LNCaP clone FGC (cell line): Measurements from ENCODE around the gene COQ4.
A peak's percentile ranks its signal among the peaks of the same experiment; 100 is the strongest.
"Not testable (repeated sequence)": the region's sequence is repeated elsewhere in the genome, so short reads cannot be mapped to it uniquely, and the experiment has no call there.

Source experiments
- DNase-seq: peaks from one replicate; pipeline ENCODE4 v3.0.0-alpha.2; 2011; ENCODE audit warnings: low read depth
- H3K4me3 ChIP-seq: 2 replicates; pipeline ENCODE4 v1.5.1; 2011; ENCODE audit warnings: mild to moderate bottlenecking, low read depth, low read length, control low read depth
- CTCF ChIP-seq: IDR thresholded peaks from 2 replicates; pipeline ENCODE4 v1.5.1; 2012; ENCODE audit warnings: mild to moderate bottlenecking; ENCODE audit not compliant: control insufficient read depth, insufficient read depth; ENCODE audit errors: extremely low read depth

Gene COQ4

GRCh38 chr9:128322404-128323211, at the start of gene COQ4, which contains the start of gene TRUB2:
TSS of gene COQ4 (plus strand) at chr9:128322839. CDS start at chr9:128322859, 20 bp downstream.
TSS of gene TRUB2 (minus strand) at chr9:128322447. CDS start at chr9:128322408, 39 bp downstream.
- peak within 1 kb of the TSS; percentile 95 for H3K4me3 ChIP-seq
- peak; percentile 85 for DNase-seq
- no peak for TF ChIP-seq CTCF

- TF ChIP-seq CTCF = no peak
- DNase-seq = no peak
- H3K4me3 ChIP-seq = peak overlapping the region; percentile 87; the same call in 1 of the 2 replicates
These were observed 48.4 kb upstream of the COQ4 start for GRCh38 chr9:128274245-128274644.

GRCh38 chr9:128275198-128276007, 47.2 kb upstream of the COQ4 start, which contains the start of gene GOLGA2:
TSS of gene GOLGA2 (minus strand) at chr9:128276007. CDS start at chr9:128275976, 31 bp downstream.
- peak within 1 kb of the TSS; percentile 87 for H3K4me3 ChIP-seq
- no peak for DNase-seq

GRCh38 chr9:128276008-128276573, 46.5 kb upstream of the COQ4 start, which contains the start of gene SWI5:
TSS of gene SWI5 (plus strand) at chr9:128276276.
- H3K4me3 ChIP-seq = peak within 1 kb of the TSS; percentile 87
- no peak for TF ChIP-seq CTCF
- peak; percentile 96 for DNase-seq

More at GRCh38 chr9:128275198-128276007, 47.2 kb upstream of the COQ4 start, which contains the start of gene GOLGA2:
- no peak for TF ChIP-seq CTCF

GRCh38 chr9:128276574-128277270, 45.9 kb upstream of the COQ4 start:
- peak overlapping the region; percentile 87 for H3K4me3 ChIP-seq
- no peak for TF ChIP-seq CTCF
- DNase-seq = no peak

GRCh38 chr9:128279088-128280073, 43.3 kb upstream of the COQ4 start:
- not testable (repeated sequence) for DNase-seq, H3K4me3 ChIP-seq
